MM.1S (cell line): ENCODE results near the gene ITGA2.

ENCODE experiments used
- EZH2 ChIP-seq: fragments of 300-600 bp; sonication (generic); optimal IDR thresholded peaks from 2 replicates; pipeline ENCODE3; 2017; ENCODE audit warnings: low read depth, mild to moderate bottlenecking, antibody characterized with exemption, low read length, mixed read lengths
- EZH2phosphoT487 ChIP-seq: fragments of 300-600 bp; sonication (generic); IDR thresholded peaks from 2 replicates; pipeline ENCODE4 v1.6.1; 2018; ENCODE audit warnings: antibody characterized with exemption, low read length
- TF ChIP-seq, protein P1 (sequence below): fragments of 300-600 bp; sonication (generic); IDR thresholded peaks from 2 replicates; pipeline ENCODE4 v1.5.1; 2016; ENCODE audit warnings: antibody characterized with exemption, low read length, mixed read lengths

DNA sequence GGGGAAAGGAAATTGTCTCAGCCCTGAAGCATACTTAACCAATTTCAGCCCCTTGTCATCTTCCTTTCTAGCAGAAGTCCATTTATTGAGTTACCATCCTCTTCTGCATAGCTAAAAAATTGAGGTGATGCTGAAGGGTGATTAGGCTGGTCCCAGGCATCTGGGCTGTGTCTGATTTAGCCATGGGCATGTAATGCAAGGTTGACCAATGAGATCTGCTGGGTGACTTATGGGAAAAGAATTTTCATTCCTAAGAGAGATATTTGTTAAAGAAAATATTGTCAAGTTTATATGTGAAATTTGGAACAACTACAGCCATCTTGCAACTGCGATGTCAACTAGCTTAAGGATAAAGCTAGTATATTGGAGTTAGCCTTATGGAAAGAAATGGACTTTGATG is 5.1 kb downstream of the ITGA2 start:
- TF ChIP-seq, protein P1, sequence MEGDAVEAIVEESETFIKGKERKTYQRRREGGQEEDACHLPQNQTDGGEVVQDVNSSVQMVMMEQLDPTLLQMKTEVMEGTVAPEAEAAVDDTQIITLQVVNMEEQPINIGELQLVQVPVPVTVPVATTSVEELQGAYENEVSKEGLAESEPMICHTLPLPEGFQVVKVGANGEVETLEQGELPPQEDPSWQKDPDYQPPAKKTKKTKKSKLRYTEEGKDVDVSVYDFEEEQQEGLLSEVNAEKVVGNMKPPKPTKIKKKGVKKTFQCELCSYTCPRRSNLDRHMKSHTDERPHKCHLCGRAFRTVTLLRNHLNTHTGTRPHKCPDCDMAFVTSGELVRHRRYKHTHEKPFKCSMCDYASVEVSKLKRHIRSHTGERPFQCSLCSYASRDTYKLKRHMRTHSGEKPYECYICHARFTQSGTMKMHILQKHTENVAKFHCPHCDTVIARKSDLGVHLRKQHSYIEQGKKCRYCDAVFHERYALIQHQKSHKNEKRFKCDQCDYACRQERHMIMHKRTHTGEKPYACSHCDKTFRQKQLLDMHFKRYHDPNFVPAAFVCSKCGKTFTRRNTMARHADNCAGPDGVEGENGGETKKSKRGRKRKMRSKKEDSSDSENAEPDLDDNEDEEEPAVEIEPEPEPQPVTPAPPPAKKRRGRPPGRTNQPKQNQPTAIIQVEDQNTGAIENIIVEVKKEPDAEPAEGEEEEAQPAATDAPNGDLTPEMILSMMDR, result no peak
- no peak for TF ChIP-seq EZH2
- TF ChIP-seq EZH2phosphoT487, result no peak
